ENCODE results near the gene ACSL1. TPM values are rescaled to one million over a fixed set of nuclear protein-coding genes. Genes with fewer than 3 reads are reported as not detected.

ACSL1 gene
- total RNA-seq = 1 to 10 TPM; 3.8 to 5.2 TPM
- polyA plus RNA-seq (2013, experiment 1 of 2) = 14.2 TPM
- polyA plus RNA-seq (2013, experiment 2 of 2) = 16.0 TPM
- long read RNA-seq, experiment 1, partial matches to known transcripts = 1 of 4 reads
- long read RNA-seq, experiment 1, other reads (novel, unspliced or antisense) = 3 of 4 reads
- long read RNA-seq, experiment 2, transcript ACSL1-201 (21 exons, 3,832 nt) = major isoform, 35 of 51 reads
- long read RNA-seq, experiment 2, partial matches to known transcripts = 5 of 51 reads
- long read RNA-seq, experiment 2, other reads (novel, unspliced or antisense) = 9 of 51 reads
- long read RNA-seq, experiment 3, transcript ACSL1-201 (21 exons, 3,832 nt) = major isoform, 39 of 50 reads
- long read RNA-seq, experiment 3, partial matches to known transcripts = 1 of 50 reads
- long read RNA-seq, experiment 3, other reads (novel, unspliced or antisense) = 7 of 50 reads
- long read RNA-seq, experiment 4, partial matches to known transcripts = 7 of 16 reads
- long read RNA-seq, experiment 4, other reads (novel, unspliced or antisense) = 9 of 16 reads

GRCh38 chr4:184825896-184826690, at the start of gene ACSL1:
TSS of gene ACSL1 (minus strand) at chr4:184825968. CDS start at chr4:184803514, 22,454 bp downstream.
- H3K9ac ChIP-seq (ENCODE audit: extremely low read depth, low read length, poor library complexity, severe bottlenecking) = peak within 1 kb of the TSS; percentile 53
- DNase-seq = peak; percentile 89
- TF ChIP-seq CTCF (conservative IDR thresholded peaks at IDR 0.05) = no peak
- no peaks in the 10 kb centered on the region for H3K36me3 Mint-ChIP-seq (ENCODE audit: low read depth)
- H3K9me3 Mint-ChIP-seq = no peaks in the 10 kb centered on the region
- H3K4me1 ChIP-seq (ENCODE audit: control insufficient read depth, insufficient read depth, low read length) = peaks cover 3% of the 10 kb centered on the region
- H3K4me3 Mint-ChIP-seq = peak within 1 kb of the TSS; percentile 63
- H3K27me3 Mint-ChIP-seq (ENCODE audit: insufficient read depth) = peaks cover 66% of the 10 kb centered on the region
- H3K27ac Mint-ChIP-seq = no peak within 1 kb of the TSS
- no peaks in the 10 kb centered on the region for H3K9me3 ChIP-seq (ENCODE audit: control insufficient read depth, low read length)
- peaks cover 60% of the 10 kb centered on the region for H3K27me3 ChIP-seq (ENCODE audit: control insufficient read depth, insufficient read depth, low read length, poor library complexity, severe bottlenecking)
- 0 to 2% methylated on average over 21 to 94 of the region's 94 CpGs for WGBS, 2 experiments (ENCODE audit: insufficient coverage in 1 of 2, insufficient read length in 1 of 2)
- H3K36me3 ChIP-seq (ENCODE audit: control insufficient read depth, insufficient read depth, low read length) = peaks cover 4% of the 10 kb centered on the region
- H3K4me1 Mint-ChIP-seq = peaks cover 2% of the 10 kb centered on the region
- peak within 1 kb of the TSS; percentile 86 for H3K4me3 ChIP-seq (ENCODE audit: low read length)
- no peak within 1 kb of the TSS for H3K27ac ChIP-seq (ENCODE audit: low read depth, low read length)

GRCh38 chr4:184873054-184873453, 47.3 kb upstream of the ACSL1 start:
- no peak overlapping the region for H3K27ac ChIP-seq (ENCODE audit: low read depth, low read length)
- Mint-ChIP-seq H3K4me3 (no peak overlapping the region), H3K36me3 (ENCODE audit: low read depth) (no peaks in the 10 kb centered on the region), H3K27me3 (ENCODE audit: insufficient read depth) (no peaks in the 10 kb centered on the region), H3K27ac (no peak overlapping the region), H3K4me1 (no peaks in the 10 kb centered on the region), H3K9me3 (no peaks in the 10 kb centered on the region)
- no peak for TF ChIP-seq CTCF (conservative IDR thresholded peaks at IDR 0.05)
- H3K27me3 ChIP-seq (ENCODE audit: control insufficient read depth, insufficient read depth, low read length, poor library complexity, severe bottlenecking) = no peaks in the 10 kb centered on the region
- no peaks in the 10 kb centered on the region for H3K36me3 ChIP-seq (ENCODE audit: control insufficient read depth, insufficient read depth, low read length)
- no peaks in the 10 kb centered on the region for H3K9me3 ChIP-seq (ENCODE audit: control insufficient read depth, low read length)
- no peak for DNase-seq
- H3K4me1 ChIP-seq (ENCODE audit: control insufficient read depth, insufficient read depth, low read length) = no peaks in the 10 kb centered on the region
- H3K4me3 ChIP-seq (ENCODE audit: low read length) = no peak overlapping the region
- no peak overlapping the region for H3K9ac ChIP-seq (ENCODE audit: extremely low read depth, low read length, poor library complexity, severe bottlenecking)
- WGBS, 2 experiments (ENCODE audit: insufficient coverage in 1 of 2, insufficient read length in 1 of 2) = 92% methylated on average over 2 of the region's 2 CpGs

- Mint-ChIP-seq H3K27ac (no peak overlapping the region), H3K36me3 (ENCODE audit: low read depth) (no peaks in the 10 kb centered on the region), H3K4me1 (no peaks in the 10 kb centered on the region), H3K9me3 (no peaks in the 10 kb centered on the region), H3K4me3 (no peak overlapping the region), H3K27me3 (ENCODE audit: insufficient read depth) (no peaks in the 10 kb centered on the region)
- Histone ChIP-seq H3K4me1 (ENCODE audit: control insufficient read depth, insufficient read depth, low read length) (no peaks in the 10 kb centered on the region), H3K36me3 (ENCODE audit: control insufficient read depth, insufficient read depth, low read length) (no peaks in the 10 kb centered on the region), H3K9ac (ENCODE audit: extremely low read depth, low read length, poor library complexity, severe bottlenecking) (no peak overlapping the region), H3K9me3 (ENCODE audit: control insufficient read depth, low read length) (no peaks in the 10 kb centered on the region), H3K27ac (ENCODE audit: low read depth, low read length) (no peak overlapping the region), H3K27me3 (ENCODE audit: control insufficient read depth, insufficient read depth, low read length, poor library complexity, severe bottlenecking) (no peaks in the 10 kb centered on the region), H3K4me3 (ENCODE audit: low read length) (no peak overlapping the region)
- no peak for DNase-seq
- whole genome bisulfite sequencing, 2 experiments (ENCODE audit: insufficient coverage in 1 of 2, insufficient read length in 1 of 2) = 63 to 66% methylated on average over 3 of the region's 4 CpGs
- no peak for TF ChIP-seq CTCF (conservative IDR thresholded peaks at IDR 0.05)
Observed at GRCh38 chr4:184870718-184871117, 45.0 kb upstream of the ACSL1 start.
